ENCODE results near the gene STEAP3. TPM values are rescaled to one million over a fixed set of nuclear protein-coding genes. Genes with fewer than 3 reads are reported as not detected.

STEAP3 gene
- total RNA-seq, 1 donor = 50.9 TPM

GRCh38 chr2:119234021-119235019 is 10.7 kb downstream of the STEAP3 start:
- TF ChIP-seq CTCF (IDR thresholded peaks at IDR 0.05; ENCODE audit: insufficient read depth, low read length) = peak; percentile 36
- H3K4me3 ChIP-seq (ENCODE audit: low read depth, low read length) = no peak overlapping the region
- DNase-seq (ENCODE audit: low read depth) = peak; percentile 24

- TF ChIP-seq CTCF (IDR thresholded peaks at IDR 0.05; ENCODE audit: insufficient read depth, low read length) = no peak
- DNase-seq (ENCODE audit: low read depth) = no peak
- no peak overlapping the region for H3K4me3 ChIP-seq (ENCODE audit: low read depth, low read length)
Observed at GRCh38 chr2:119236796-119237195, 13.2 kb downstream of the STEAP3 start.

GRCh38 chr2:119240311-119241204 is 16.9 kb downstream of the STEAP3 start:
- DNase-seq (ENCODE audit: low read depth) = peak; percentile 73
- no peak for TF ChIP-seq CTCF (IDR thresholded peaks at IDR 0.05; ENCODE audit: insufficient read depth, low read length)
- no peak overlapping the region for H3K4me3 ChIP-seq (ENCODE audit: low read depth, low read length)

- DNase-seq (ENCODE audit: low read depth) = no peak
- no peak for TF ChIP-seq CTCF (IDR thresholded peaks at IDR 0.05; ENCODE audit: insufficient read depth, low read length)
- H3K4me3 ChIP-seq (ENCODE audit: low read depth, low read length) = no peak overlapping the region
Observed at GRCh38 chr2:119241205-119241532, 17.5 kb downstream of the STEAP3 start.

GRCh38 chr2:119242276-119243119 is 18.9 kb downstream of the STEAP3 start:
- H3K4me3 ChIP-seq (ENCODE audit: low read depth, low read length) = no peak overlapping the region
- DNase-seq (ENCODE audit: low read depth) = no peak
- no peak for TF ChIP-seq CTCF (IDR thresholded peaks at IDR 0.05; ENCODE audit: insufficient read depth, low read length)

- no peak for TF ChIP-seq CTCF (IDR thresholded peaks at IDR 0.05; ENCODE audit: insufficient read depth, low read length)
- DNase-seq (ENCODE audit: low read depth) = no peak
- H3K4me3 ChIP-seq (ENCODE audit: low read depth, low read length) = no peak overlapping the region
Observed at GRCh38 chr2:119243621-119244020, 20.0 kb downstream of the STEAP3 start.

Data from fibroblast of the aortic adventitia (primary cell).